Measurements from ENCODE around the gene ACSL3.

DNA sequence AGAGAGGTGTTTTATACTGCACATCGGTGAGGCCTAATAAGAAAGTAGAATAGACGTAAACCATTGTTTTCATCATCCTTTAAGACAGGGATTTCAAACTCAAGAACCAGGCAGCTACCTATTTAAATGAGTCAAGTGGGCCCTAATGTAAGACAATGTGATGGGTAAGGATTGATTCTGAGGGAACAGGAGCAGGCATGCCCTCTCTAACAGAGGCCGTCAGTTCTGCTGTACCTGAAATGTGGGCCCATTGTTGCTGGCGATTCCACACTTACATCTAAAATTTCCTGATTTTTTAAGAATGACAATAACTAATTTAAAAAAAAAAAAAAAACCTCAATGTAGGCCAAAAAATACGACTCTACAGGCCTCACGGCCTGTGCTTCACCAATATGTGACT, 67.5 kb downstream of the ACSL3 start:
- TF ChIP-seq SUZ12 (IDR thresholded peaks at IDR 0.05; ENCODE audit: extremely low read depth, insufficient read depth, insufficient read length) (no peak), YY1 (IDR thresholded peaks at IDR 0.05; ENCODE audit: insufficient read depth, insufficient read length) (no peak)

All from NT2/D1 (cell line).